HFFc6 (cell line): ENCODE data around the gene KIF14. TPM values are rescaled to one million over a fixed set of nuclear protein-coding genes. Genes with fewer than 3 reads are reported as not detected.

Source experiments
- DNase-seq: peaks from one replicate; pipeline ENCODE4 v3.0.0-alpha.2; 2018
- H3K27ac Mint-ChIP-seq: 2 replicates; pipeline ENCODE4 v1.8.0; 2020; ENCODE audit warnings: mild to moderate bottlenecking, mixed read lengths
- H3K27me3 Mint-ChIP-seq: 2 replicates; pipeline ENCODE4 v1.8.0; 2021; ENCODE audit warnings: mild to moderate bottlenecking, moderate library complexity, mixed read lengths; ENCODE audit not compliant: insufficient read depth
- H3K36me3 Mint-ChIP-seq: 2 replicates; pipeline ENCODE4 v1.8.0; 2021; ENCODE audit warnings: low read depth, mixed read lengths
- H3K4me1 Mint-ChIP-seq: 2 replicates; pipeline ENCODE4 v1.8.0; 2020; ENCODE audit warnings: low read depth, mixed read lengths
- H3K4me3 Mint-ChIP-seq: 2 replicates; pipeline ENCODE4 v1.8.0; 2020; ENCODE audit warnings: mild to moderate bottlenecking, moderate library complexity, mixed read lengths
- H3K9me3 Mint-ChIP-seq: 2 replicates; pipeline ENCODE4 v1.8.0; 2020; ENCODE audit warnings: mild to moderate bottlenecking, mixed read lengths
- total RNA-seq, 6 experiments: library from RNA; stranded (reverse); fragmentation: NEBNext Ultra II Directional; extraction: Animal tissue kit (Norgen Biotek cat#: 25700); gene quantifications; 2 replicates in 1 of 6; 3 replicates in 5 of 6; pipeline ENCODE4 v1.2.3, GENCODE V29; 2021
- TF ChIP-seq, protein P1 (sequence below): fragments of 200-600 bp; sonication (generic); IDR thresholded peaks from 2 replicates; pipeline ENCODE4 v1.5.0; 2021; ENCODE audit warnings: antibody characterized with exemption, mild to moderate bottlenecking

KIF14 gene
- total RNA-seq, 6 experiments from 2014 or later = 5.3 to 12.5 (median 11.4) TPM

DNA sequence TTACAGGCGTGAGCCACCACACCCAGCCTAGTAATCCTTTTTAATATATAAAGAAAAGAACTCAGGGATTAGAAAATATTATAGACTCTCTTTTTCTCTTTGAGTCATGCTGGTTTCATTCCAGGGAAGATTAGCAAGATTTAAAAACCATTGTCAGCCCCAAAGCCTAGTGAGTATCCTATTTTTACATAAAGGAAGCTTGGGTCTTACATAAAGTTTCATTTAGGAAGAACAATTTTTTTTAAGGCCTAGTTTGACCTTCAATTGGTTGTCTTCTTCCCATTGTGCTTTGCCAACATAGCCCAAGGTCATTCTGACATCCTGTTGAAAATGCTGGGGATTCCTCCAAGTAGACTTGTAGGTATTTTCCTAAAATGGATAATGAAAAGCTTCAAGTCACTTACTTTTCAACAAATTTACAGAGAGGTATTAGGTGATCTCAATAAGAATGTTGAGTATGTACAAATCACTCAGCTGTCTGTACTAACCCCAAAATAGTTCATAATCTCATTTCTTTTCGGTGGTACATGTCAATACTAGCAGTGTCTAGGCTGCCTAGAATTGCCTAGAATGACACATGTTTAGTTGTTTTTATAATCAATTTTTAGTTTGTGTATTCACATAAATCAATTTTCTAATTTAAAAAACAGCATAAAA, 4.3 kb upstream of the KIF14 start:
- peaks cover 24% of the 10 kb centered on the region for H3K4me1 Mint-ChIP-seq
- H3K9me3 Mint-ChIP-seq = no peaks in the 10 kb centered on the region
- H3K4me3 Mint-ChIP-seq = no peak overlapping the region
- TF ChIP-seq, protein P1, sequence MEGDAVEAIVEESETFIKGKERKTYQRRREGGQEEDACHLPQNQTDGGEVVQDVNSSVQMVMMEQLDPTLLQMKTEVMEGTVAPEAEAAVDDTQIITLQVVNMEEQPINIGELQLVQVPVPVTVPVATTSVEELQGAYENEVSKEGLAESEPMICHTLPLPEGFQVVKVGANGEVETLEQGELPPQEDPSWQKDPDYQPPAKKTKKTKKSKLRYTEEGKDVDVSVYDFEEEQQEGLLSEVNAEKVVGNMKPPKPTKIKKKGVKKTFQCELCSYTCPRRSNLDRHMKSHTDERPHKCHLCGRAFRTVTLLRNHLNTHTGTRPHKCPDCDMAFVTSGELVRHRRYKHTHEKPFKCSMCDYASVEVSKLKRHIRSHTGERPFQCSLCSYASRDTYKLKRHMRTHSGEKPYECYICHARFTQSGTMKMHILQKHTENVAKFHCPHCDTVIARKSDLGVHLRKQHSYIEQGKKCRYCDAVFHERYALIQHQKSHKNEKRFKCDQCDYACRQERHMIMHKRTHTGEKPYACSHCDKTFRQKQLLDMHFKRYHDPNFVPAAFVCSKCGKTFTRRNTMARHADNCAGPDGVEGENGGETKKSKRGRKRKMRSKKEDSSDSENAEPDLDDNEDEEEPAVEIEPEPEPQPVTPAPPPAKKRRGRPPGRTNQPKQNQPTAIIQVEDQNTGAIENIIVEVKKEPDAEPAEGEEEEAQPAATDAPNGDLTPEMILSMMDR = no peak
- no peaks in the 10 kb centered on the region for H3K36me3 Mint-ChIP-seq
- DNase-seq = no peak
- no peak overlapping the region; the same call in 1 of the 2 replicates for H3K27ac Mint-ChIP-seq
- peaks cover 3% of the 10 kb centered on the region; the same call in 1 of the 2 replicates for H3K27me3 Mint-ChIP-seq

DNA sequence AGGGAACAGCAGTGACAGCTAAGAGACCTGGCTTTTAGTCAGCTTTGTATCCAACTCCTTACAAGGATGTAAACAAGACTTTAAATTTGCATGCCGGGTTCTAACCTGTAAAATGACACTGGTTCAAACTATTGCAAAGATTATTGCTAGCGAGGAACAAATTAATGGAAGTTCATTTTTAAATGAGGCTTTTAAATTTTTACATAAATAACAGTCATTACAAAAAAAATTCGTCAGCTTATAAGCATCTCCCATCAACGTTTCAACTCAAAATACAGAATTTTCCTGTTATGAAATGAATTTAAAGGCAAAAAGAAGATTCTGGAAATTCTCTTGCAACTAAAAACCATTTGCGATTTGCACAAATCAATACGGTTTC, 668 bp downstream of the KIF14 start:
- Mint-ChIP-seq H3K27ac (peak overlapping the region; percentile 87), H3K4me1 (peaks cover 51% of the 10 kb centered on the region), H3K27me3 (peaks cover 3% of the 10 kb centered on the region; the same call in 1 of the 2 replicates), H3K9me3 (no peaks in the 10 kb centered on the region), H3K36me3 (no peaks in the 10 kb centered on the region; the same call in 1 of the 2 replicates), H3K4me3 (peak overlapping the region; percentile 96)
- no peak for DNase-seq
- TF ChIP-seq, protein P1 = no peak

DNA sequence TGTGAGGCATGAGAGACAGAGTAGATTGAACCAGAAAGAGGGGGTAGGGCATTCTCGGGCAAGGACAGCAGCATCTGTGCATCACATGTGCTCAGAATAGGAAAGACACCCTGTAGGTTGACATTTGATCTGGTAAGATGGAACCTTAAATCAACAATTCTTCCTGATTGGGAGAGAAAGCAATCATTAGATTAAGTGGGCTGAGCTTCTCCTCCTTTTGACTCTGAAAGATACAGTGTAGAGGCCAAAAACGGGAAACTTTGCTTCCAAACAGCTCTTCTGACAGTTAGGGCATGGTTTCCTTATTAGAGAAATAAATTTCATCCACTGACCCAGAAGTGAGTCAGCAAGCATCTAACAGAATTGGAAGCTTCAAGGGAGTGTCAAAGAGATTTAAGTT, 9.7 kb downstream of the KIF14 start:
- Mint-ChIP-seq H3K4me1 (peaks cover 23% of the 10 kb centered on the region), H3K4me3 (peak overlapping the region; percentile 41), H3K9me3 (no peaks in the 10 kb centered on the region), H3K27ac (peak overlapping the region; percentile 73), H3K27me3 (no peaks in the 10 kb centered on the region), H3K36me3 (peaks cover 21% of the 10 kb centered on the region)
- TF ChIP-seq, protein P1 = no peak
- peak; percentile 30 for DNase-seq

- no peaks in the 10 kb centered on the region for H3K9me3 Mint-ChIP-seq
- no peaks in the 10 kb centered on the region; the same call in 1 of the 2 replicates for H3K27me3 Mint-ChIP-seq
- H3K27ac Mint-ChIP-seq = no peak overlapping the region
- peaks cover 16% of the 10 kb centered on the region for H3K36me3 Mint-ChIP-seq
- DNase-seq = no peak
- H3K4me3 Mint-ChIP-seq = no peak overlapping the region
- TF ChIP-seq, protein P1 = no peak
- no peaks in the 10 kb centered on the region for H3K4me1 Mint-ChIP-seq
Observed at GRCh38 chr1:200602632-200603031, 17.9 kb downstream of the KIF14 start.

DNA sequence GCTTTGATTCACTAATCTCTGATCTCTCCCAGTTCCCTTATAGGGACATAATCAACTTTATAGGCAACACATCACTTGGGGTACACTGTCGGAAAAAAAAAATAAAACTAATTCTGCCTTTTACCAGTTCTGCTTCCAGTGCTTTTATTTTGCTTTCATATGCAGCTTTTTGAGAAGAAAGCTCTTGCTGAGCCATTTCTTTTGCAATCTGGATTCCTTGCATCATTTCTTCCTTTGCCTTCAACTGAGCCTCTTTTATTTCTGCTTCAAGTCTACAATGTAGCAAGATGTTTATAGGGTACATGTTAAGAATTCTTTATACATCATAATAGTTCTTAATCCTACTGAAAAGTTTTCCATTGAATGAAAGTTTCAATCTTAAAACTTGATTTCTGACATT, 30.6 kb downstream of the KIF14 start:
- Mint-ChIP-seq H3K9me3 (no peaks in the 10 kb centered on the region), H3K27ac (no peak overlapping the region), H3K27me3 (no peaks in the 10 kb centered on the region; the same call in 1 of the 2 replicates), H3K4me1 (no peaks in the 10 kb centered on the region), H3K4me3 (no peak overlapping the region), H3K36me3 (peaks cover 3% of the 10 kb centered on the region; the same call in 1 of the 2 replicates)
- TF ChIP-seq, protein P1 = no peak
- DNase-seq = no peak
